GM21526 (cell line): ENCODE measurements around the gene KRI1.
A peak's percentile ranks its signal among the peaks of the same experiment; 100 is the strongest.

ENCODE experiments used
- ATAC-seq: cut with Tn5 transposase; IDR thresholded peaks from one replicate; pipeline ENCODE4 v1.9.1; 2021; ENCODE audit warnings: moderate library complexity; ENCODE audit not compliant: unreplicated experiment, low FRiP score

KRI1 gene

GRCh38 chr19:10565567-10566407, at the start of gene KRI1:
KRI1 (minus strand) TSS chr19:10566010; CDS start chr19:10565999, 11 bp downstream.
- ATAC-seq = peak; percentile 36

- no peak for ATAC-seq
Observed at GRCh38 chr19:10612499-10613119, 46.8 kb upstream of the KRI1 start.

DNA sequence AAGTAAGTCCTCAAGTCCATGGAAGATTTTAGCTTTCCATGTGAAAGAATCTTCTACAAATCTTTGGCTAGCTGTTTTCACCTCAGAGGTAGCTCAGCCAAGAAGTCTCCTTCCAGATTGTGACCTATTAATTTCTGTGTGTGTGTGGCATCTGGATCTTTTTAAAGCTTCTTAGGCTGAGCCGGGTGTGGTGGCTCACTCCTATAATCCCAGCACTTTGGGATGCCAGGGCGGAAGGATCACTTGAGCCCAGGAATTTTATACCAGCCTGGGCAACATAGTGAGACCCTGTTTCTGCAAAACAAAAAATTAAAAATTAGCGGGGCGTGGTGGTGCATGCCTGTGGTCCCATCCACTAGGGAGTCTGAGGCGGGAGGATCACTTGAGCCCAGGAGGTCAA, 46.1 kb upstream of the KRI1 start:
- ATAC-seq = no peak

- ATAC-seq = no peak
Observed at GRCh38 chr19:10604460-10604980, 38.7 kb upstream of the KRI1 start.

DNA sequence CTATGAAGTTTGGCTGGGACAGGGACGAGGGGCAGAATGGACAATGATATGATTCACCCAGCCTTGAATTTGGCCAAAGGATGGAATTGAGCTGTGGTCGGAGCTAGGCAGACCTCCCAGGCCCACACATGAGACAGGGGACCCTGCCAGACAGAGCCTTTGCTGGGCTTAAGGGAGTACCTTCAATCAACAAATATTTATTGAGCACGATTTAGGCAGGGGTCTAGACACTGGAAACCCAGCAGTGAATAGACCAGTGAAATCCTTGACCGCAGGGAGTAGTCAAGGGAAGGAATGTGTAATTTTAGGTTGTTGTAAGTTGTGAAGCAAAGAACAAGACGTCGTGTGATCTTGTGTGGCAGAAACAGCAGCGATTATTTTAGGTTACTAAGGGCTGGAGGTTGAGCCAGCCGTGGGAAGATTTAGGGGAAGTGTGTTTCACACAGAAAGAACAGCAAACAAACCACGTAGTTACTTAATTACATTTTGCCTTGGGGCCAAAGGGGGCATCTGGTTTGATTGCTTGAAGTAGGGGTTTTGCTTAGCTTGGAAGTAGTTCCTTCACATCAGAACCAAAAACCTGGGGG, 38.2 kb upstream of the KRI1 start:
- ATAC-seq = no peak

DNA sequence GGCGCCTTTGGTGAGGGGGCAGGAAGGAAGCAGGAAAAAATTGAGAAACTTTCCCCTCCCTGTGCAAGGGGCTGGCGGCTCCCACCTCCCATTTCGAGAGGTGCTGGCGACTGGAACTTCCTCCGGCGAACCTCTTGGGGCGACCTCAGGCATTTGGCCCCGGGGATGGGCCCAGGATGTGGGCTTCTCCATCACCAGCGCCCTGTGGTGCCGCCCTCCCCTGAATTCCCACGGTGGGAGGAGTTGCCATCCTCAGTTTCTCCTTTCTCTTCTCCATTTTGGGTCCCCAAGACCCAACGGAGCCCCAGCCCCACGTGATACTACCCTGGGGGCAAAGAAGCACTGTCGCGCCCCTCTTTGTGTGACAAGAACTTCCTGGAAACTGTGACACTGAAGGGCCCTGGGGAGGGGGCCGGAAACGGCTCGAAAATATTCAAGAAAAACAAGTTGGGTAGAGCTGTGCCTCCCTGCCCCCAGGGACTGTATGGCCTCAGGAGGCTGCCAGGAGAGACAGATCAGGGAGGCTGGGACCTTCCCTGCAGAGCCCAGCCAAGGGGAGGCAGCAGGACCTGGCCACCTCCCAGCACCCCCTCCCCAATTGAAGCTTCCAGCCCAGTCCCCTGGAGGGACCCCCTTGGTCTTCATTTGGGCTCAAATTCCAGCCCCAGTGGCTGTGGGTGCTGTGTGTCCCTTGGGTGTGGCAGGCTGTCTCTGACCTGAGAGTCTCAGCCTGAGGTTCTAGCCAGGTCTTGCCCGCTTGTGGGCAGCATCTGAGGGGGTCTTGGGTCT, 37.5 kb upstream of the KRI1 start:
- ATAC-seq = no peak

DNA sequence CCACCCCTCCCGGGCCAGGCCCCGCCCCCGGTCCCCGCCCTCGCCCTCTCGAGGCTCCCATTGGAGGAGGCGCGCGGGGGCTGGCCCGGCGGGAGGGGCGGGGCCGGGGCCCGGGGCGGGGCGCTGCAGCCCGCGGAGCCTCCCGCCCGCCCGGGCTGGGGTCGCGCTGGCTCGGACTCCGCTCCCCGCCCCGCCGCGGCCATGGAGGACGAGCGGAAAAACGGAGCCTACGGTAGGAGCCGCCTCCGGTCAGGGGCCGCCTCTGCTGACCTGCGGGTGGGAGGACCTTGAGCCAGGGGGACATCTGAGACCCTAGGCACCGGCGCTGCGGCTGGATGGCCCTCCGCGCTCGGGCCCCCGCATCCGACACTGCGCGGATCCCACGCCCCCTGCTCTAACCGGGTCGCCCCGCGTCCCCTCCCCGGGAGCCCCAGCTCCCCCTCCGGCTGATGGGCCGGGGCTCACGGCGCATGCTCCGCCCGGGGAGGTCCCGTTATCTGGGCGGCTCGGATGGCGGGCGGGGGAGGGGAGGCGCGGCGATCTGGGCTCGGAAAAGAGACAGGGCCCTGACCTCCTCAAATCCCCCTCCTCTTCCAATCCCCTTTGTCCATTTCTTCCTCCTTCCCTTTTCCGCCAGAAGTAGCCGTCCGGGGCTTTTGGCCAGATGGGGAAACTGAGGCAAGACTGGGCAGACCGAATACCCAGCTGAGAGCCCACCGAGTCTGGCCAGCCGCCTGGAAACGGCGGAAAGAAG, 36.7 kb upstream of the KRI1 start:
- no peak for ATAC-seq

GRCh38 chr19:10601999-10602329, 36.2 kb upstream of the KRI1 start:
- no peak for ATAC-seq

DNA sequence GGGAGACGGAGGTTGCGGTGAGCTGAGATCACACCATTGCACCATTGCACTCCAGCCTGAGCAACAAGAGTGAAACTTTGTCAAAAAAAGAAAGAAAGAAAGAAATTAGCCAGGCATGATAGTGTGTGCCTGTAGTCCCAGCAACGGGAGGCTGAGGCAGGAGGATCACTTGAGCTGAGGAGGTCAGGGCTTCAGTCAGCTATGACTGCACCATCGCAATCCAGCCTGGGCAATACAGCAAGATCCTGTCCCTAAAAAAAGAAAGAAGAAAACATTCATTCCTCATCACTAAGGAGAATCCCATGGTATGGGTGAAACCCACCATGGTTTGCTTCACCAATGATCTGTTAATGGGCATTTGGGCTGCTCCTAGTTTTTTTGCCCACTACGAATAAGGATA, 34.3 kb upstream of the KRI1 start:
- no peak for ATAC-seq

DNA sequence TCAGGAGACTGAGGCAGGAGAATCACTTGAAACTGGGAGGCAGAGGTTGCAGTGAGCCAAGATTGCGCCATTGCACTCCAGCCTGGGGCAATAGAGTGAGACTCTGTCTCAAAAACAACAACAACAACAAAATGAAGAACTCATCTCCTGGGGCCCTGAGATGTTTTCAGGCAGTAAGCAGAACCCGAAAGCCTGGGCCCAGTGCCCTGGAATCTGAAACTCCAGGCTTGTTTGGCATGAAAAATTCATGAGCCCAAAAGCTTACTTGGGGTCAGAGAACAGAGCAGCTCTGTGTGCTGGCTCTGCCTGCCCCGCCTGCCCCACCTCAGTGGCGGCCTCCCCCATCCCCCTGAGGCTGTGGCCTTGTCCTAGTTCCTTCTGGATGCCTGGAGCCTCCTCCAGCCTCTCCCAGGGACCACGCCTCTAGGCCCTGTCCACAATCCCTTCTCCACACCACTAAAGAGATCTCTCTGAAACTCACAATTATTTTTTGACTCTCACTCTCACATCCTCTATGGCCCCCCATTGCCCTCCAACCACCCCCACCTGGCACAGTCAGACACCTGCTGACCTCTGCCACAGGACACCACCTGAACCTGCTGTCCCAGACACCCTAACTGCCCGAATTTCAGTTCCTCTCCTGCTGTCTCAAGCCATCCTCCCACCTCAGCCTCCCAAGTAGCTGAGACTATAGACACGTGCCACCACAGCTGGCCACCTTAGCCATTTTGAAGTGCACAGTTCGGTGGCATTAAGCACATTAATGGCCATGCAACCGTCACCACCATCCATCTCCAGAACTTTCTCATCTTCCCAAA, 28.2 kb upstream of the KRI1 start:
- no peak for ATAC-seq

DNA sequence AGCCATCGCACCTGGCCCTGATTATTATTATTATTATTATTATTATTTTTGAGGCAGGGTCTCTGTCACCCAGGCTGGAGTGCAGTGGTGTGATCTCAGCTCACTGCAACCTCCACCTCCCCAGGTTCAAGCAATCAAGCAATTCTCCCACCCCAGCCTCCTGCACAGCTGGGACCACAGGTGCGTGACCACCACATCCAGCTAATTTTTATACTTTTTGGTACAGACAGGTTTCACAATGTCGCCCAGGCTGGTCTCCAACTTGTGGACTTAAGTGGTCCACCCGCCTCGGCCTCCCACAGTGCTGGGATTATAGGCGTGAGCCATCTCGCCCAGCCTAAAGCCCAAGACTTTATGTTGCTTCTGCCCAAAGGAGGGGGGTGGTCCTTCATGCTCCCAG, 27.3 kb upstream of the KRI1 start:
- no peak for ATAC-seq

DNA sequence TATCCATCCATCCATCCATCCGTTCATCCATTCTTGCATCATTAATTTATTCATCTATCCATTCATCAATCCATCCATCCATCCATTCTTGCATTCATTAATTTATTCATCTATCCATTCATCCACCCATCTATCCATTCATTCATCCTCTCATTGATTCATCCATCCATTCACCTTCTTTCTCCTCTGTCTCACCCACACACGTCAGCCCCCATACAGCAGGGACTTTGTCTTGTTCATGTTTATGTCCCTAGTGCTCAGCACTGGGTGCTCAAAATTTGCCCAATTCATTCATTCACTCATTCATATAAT, 22.0 kb upstream of the KRI1 start:
- ATAC-seq = no peak

DNA sequence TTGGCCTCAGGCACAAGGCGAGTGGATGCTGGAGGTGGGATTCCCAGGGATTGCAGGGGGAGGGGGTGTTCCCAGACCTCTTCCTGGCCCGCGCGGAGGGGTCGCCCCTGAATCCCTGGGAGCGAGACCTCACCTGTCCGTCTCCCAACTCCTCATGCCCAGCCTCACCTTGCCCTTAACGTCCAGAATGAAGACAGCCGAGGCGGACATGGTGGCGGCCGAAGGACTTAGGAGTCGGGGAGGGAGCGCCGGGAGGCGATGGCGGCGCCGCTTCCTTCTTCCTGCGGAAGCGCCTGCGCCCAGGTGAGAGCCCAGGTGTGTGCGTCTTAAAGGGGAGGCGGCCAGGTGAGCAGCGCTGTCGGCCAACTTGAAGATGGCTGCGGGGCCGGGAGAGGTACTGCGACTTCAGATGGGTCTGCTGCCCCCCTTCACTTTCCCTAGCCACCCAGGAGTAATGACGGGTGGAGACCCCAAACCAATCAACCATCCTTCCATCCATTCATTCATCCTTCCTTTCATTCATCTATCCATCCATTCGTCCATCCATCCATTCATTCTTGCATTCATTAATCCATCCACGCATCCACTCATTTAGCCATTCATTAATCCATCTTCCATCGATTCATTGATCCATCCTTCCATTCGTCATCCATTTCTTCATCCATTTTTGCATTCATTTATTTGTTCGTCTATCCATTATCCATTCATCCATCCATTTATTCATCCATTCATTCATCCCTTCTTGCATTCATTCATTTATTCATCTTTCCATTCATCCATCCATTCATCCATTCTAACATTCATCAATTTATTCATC, 21.4 kb upstream of the KRI1 start, which contains the start of gene AP1M2:
AP1M2 (minus strand) TSS at position 291 of the 817 bp plus-strand sequence; CDS start at position 210, 81 bp downstream.
- no peak for ATAC-seq

- no peak for ATAC-seq
Observed at GRCh38 chr19:10586396-10586795, 20.6 kb upstream of the KRI1 start.

- ATAC-seq = no peak
Observed at GRCh38 chr19:10583036-10583776, 17.4 kb upstream of the KRI1 start.

- ATAC-seq = no peak
Observed at GRCh38 chr19:10582091-10582490, 16.3 kb upstream of the KRI1 start.

DNA sequence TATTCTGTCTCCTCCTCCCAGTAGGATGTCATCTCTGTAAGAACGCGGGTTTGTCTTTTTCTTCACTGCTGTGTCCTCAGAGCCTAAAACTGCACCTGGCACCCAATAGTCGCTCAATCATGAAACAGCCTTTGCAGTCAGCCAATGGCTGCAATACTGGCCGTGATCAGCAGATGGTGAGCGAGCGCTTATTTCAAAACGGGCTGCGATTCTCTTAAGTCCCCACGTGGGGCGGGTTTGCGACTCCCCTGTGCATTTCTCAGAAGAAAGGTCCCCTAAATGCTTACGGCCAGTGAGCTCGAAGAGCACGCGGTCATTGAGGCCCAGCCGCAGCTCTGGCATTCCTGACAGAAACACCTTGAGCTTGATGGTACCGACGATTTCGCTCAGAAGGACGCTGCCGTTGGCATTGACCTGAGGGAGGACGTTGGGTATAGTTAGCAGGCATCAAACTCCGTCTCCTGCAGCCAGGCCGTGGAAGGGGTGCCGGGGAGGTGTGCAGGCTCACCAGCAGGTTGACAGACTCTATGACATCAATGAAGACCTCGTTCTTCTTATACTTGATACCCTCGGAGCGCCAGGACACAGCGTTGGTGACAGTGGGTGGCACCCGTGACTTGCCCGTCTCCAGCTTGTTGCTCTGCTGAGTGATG, 15.3 kb upstream of the KRI1 start:
- no peak for ATAC-seq
